ENCODE measurements around the gene SLC7A8.
"Not testable (repeated sequence)": the region's sequence is repeated elsewhere in the genome, so short reads cannot be mapped to it uniquely, and the experiment has no call there.

The SLC7A8 gene

GRCh38 chr14:23113431-23114119 is 69.9 kb downstream of the SLC7A8 start:
- DNase-seq (ENCODE audit: low spot score): no peak

GRCh38 chr14:23112359-23113178 is 70.9 kb downstream of the SLC7A8 start:
- no peak for DNase-seq (ENCODE audit: low spot score)

DNA sequence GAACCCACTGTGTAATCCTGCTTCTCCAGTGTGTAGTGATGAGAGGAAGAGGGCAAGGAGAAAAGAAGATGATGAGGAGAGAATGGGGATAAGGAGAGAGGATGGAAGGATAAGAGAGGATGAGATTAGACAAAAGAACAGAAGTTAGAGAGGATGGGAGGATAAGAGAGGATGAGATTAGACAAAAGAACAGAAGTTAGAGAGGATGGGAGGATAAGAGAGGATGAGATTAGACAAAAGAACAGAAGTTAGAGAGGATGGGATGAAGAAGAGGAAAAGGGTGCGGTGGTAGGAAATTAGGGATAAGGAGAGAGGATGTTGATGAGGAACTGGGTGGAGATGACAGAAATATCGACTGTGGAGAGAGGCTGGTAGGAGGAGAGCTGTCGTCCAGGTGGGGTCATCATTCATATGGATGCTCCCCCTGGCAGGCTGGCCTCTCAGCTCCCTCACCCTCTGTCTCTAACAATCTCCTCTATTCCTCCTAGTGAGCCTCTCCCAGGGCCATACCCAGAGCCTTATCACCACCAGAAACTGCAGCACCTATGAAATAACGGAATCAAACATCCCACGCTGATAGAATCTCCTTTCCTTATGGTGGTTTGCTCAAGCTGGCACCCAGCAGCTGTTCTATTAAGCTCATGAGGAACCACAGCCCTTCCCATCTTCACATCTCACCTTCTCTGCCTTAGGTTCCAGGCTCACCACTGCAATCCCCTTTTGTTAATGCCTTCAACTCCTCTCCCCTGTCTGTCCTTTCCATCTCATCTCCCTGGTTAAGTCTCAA is 72.7 kb downstream of the SLC7A8 start:
- no peak for DNase-seq (ENCODE audit: low spot score)

- DNase-seq (ENCODE audit: low spot score): no peak
Measured at GRCh38 chr14:23109769-23110168, 73.7 kb downstream of the SLC7A8 start.

- DNase-seq (ENCODE audit: low spot score): not testable (repeated sequence)
Measured at GRCh38 chr14:23108169-23108568, 75.3 kb downstream of the SLC7A8 start.

- not testable (repeated sequence) for DNase-seq (ENCODE audit: low spot score)
Measured at GRCh38 chr14:23107620-23108019, 75.8 kb downstream of the SLC7A8 start.

GRCh38 chr14:23106747-23107045 is 76.8 kb downstream of the SLC7A8 start:
- no peak for DNase-seq (ENCODE audit: low spot score)

GRCh38 chr14:23105348-23105824 is 78.1 kb downstream of the SLC7A8 start:
- DNase-seq (ENCODE audit: low spot score): no peak

DNA sequence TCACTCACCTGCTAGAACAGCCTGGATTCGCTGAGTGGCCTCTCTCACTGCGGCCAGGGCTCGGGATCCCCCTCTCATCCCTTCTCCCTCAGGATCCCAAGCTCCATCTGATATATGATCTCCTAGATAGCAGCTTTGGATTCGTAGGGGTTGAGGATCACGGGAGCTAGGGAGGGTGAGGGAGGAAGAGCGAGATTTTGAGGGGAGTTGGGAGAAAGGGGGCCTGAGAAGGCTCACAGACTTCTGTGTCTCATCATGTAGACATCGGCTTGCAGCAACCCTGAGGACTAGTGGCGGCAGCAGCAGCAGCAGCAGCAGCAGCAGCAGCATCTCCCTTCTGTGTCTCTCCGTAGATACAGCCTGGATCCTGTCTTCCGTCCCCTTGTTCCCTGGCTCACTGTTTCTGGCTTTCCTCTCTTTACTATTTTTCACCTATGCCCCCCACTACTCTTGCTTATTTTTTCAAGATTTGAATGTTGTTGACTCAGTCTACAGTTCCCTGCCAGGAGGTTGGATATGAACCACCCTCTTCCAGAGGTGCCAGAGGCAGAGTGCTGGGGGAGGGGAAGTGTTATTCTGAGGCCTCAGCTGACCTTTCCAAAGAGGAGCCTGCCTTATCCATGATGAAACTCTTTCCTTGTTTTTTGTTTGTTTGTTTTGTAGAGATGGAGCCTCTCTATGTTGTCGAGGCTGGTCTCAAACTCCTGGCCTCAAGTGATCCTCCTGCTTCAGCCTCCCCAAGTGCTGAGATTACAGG is 78.7 kb downstream of the SLC7A8 start, which contains the start of gene CIROP:
Gene CIROP, minus strand, starts transcription at position 399 of the 757 bp plus-strand sequence. Its CDS starts 69 bp downstream, at position 330.
- DNase-seq (ENCODE audit: low spot score): no peak

DNA sequence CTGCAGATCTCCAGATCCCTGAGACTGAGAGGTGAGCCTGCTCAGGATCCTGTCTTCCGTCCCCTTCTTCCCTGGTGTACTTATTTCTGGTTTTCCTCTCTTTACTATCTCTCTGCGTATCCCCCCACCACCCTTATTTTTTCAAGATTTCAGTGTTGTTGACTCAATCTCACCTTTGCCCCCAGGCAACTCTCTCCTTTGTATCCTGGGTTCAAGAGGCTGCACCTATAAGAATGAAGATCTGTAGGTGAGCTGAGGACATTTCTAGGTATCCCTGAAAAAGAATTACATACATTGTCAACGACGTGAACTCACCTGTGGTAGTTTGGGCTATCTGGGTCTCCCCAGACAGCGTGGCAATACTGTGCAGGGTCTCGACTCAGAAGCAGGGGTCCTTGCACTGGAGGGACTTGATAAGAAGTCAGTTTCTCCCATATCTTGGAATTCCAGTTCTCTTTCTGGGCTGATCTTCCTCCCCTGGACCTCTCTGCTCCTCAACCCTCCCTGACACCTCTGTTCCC is 79.3 kb downstream of the SLC7A8 start:
- no peak for DNase-seq (ENCODE audit: low spot score)

DNA sequence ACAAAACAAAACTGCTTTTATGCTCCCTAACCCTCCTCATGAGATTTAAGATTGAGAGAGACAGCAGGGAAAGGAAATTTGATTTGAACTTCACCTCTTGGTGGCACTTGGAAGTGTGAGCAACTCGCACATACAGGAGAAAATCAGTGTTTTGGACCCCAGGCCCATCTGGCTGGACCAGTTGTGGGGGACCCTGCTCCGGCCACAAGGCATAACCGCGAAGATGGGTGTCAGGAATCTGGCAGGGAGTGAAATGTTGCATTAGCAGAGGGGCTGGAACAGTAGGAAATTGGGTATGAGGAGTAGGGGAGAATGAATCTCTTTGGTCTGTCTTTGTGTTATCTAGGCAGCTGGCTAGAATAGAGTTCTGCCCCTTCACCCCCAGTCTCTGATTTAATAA is 79.9 kb downstream of the SLC7A8 start:
- DNase-seq (ENCODE audit: low spot score): no peak

DNA sequence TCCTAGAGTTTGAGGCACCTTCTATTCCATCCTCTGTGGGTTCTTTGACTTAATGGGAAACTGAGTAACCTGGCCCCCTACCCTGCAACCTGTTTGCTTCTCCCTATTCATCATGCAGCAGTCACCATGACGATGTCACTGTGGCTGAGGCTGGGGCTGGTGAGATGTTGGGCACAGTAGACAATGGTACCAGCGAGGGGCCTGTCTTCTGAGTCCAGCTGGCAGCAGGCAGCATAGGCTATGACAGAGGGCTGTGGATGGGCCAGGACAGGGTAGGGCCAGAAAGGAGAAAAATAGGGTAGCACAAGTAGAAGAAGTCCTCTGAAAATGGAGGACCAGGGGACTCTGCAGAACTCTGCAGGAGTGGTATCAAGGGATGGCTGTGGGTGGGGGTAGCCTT is 80.7 kb downstream of the SLC7A8 start:
- DNase-seq (ENCODE audit: low spot score): no peak

GRCh38 chr14:23101986-23102625 is 81.4 kb downstream of the SLC7A8 start:
- DNase-seq (ENCODE audit: low spot score): no peak

DNA sequence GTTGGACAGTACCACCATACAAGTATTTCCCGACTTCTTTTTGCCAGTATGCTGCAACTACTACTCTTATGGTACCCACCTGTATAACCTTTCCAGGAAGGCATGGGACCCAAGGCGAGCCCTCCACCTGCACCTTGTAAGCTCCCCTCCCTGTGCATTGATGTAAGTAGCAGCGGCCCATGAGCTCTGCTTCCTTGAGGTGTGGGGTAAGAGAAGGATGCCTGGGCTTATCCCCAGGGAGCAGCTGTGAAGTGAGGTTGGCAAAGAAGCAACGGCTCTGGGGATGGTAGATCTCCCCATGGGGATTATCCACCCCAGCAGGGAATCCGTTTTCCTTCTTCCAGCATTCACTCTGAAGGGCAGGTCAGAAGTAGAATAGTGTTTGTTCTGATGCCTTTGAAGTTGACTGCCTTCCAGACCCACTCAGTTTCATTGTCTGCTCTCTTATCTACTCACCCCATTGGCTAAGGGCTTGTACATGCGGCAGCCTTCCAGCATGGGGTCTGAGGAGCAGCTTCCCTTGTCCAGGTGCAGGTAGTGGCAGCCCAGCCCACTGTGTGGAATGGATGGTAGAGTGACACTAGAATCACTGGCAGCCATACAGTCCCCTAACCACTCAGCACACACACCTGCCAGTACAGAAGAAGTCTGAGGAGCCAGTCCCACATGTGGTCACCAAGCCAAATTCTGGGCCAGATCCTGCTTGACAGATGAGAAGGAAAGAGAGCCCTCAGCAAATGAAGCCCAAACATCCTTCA is 82.1 kb downstream of the SLC7A8 start:
- DNase-seq (ENCODE audit: low spot score): no peak

DNA sequence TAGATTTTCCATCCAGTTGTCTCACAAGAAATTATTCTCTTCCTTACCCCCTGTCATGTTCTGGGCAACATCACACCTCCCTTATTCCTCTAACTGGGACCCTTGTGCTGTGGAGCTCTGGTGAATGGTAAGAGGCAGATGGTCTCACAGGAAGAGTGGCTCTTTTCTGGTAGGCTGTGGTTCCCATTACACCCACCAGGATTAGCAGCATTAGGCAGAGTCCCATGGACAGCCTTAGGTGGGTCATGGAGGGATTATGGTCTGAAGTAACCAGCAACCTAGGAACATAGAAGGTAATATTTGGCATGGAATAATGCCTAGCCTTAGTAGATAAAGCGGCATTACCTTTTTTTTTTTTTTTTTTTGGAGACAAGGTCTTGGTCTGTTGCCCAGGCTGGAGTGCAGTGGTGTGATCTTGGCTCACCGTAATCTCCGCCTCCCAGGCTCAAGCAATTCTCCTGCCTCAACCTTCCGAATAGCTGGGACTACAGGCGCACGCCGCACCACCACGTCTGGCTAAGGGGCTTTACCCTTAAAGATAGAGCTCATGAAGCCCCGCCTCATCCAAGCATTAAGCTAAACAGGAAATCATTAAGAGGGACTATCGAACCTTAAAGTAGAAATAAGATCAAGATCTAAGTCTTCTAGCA is 84.1 kb downstream of the SLC7A8 start:
- no peak for DNase-seq (ENCODE audit: low spot score)

GRCh38 chr14:23097786-23098185 is 85.7 kb downstream of the SLC7A8 start:
- DNase-seq (ENCODE audit: low spot score): no peak

DNA sequence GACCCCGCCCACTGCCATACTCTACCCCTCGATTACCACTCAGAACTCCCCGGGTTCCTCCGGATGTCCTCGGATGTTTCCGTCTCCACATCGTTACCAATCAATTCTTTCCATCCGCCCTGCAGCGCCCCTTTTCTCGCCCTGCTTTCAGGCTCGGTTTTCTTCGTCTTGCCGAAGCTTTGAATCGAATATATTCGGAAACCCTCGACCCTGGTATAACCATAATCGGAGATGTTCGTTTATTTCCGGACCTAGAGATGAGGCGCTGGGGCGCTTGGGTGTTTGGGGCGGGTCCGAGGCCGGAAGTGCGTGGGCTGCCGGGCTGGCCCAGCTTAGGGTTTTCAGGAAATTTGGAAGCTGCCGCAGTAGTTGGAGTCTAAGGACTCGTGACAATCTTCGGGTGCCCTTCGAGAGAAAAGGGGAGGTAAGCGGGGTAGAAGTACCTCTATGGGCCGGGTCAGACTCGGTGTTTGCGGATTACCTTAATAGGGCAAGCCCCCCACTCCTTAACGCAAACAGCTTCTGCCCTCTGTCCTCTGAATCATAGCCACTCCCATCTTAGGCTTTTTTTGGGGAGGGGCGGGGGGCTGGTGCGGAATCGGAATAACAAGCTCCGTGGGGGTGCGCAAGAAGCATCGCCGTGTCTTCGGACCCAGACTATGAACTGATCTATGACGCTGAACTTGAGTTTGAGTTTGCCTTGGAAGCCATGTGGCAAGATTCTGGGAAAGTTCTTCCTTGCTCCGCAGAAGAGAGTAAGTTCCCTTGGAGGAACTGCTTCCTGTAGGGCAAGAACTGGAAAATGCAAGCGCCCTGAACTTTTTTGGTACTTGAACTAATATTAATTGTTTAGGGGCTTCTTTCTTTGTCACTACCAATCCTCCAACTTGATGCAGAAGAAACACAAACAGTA is 88.0 kb downstream of the SLC7A8 start, which contains the start of gene C14orf119:
Gene C14orf119, plus strand, starts transcription at position 310 of the 913 bp plus-strand sequence. CDS start 2,154 bp downstream, outside the sequence.
- DNase-seq (ENCODE audit: low spot score): peak; percentile 90

DNA sequence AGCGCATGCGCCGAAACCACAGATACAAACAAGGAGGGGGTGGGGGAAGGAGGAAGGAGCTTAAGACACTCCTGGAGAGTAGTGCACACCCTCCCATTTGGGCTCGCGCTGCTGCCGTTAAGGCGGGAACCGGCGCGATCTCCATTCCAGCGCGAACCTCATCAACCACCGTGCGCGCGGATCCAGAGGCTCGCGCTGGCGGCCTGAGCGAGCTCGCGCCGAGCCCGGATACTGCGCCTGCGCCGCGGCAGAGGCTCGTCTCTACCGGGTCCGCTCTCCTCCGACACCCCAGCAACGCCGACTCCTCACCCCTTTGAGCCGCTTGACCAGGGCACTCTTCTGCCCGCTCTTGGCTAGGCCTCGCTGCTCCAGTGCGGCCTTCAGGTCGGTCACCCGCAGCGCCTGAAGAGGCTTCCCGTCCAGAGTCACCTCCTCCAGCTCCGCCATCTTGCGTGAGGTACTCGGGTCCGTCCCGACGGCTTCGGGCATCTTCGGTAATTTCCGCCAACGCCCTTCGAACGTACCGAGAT is 88.7 kb downstream of the SLC7A8 start, which contains the start of gene ACIN1:
Gene ACIN1, minus strand, starts transcription at position 471 of the 530 bp plus-strand sequence. Its CDS starts 24 bp downstream, at position 447.
- DNase-seq (ENCODE audit: low spot score): peak; percentile 75

All from HuH-7.5 (cell line).